Activated gamma-delta T cell treated with Interleukin-2 at 50 U/mL for 16 hours (primary cell): Measurements from ENCODE around the gene KIF22.
"Not testable (repeated sequence)": the region's sequence is repeated elsewhere in the genome, so short reads cannot be mapped to it uniquely, and the experiment has no call there.

ENCODE experiments used
- DNase-seq: peaks from one replicate; pipeline ENCODE4 v3.0.0-alpha.2; 2020

Gene KIF22

DNA sequence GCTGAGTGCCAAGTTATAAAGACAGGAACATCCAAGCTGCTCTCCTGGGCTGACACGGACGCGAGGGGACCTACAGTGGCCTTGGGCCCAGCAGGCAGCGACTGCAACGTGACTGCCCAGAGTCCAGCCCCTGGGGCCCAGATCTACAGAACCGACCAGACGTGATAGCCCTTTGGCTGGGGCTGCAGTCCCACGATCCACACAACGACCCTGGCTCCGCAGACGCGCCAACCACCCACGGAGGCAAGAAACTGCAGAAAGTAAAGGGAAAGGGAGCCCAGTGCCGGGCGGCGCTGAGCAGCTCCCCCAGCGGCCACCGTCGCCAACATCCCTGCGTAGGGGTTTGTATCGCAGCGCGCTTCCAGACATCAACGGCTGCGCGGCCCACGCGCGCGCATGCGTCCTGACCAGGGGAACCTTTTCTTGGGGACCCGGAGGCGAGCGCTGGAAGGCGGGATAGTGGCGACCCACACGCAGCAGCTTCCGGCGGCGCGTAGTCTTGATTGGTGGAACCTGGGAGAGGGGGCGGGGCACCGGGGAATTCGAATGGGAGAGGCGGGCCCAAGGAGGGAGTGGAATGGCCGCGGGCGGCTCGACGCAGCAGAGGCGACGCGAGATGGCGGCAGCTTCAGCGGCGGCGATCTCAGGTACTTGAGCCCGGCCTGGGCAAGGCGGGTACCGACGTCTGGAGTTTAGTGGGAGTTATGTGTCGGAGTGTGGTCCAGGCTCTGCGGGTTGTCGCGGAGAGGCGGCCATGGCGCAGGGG is at the start of gene KIF22:
TSS of gene KIF22 (plus strand) at position 569 of the 766 bp plus-strand sequence. CDS start at position 578, 9 bp downstream.
- peak; percentile 100 for DNase-seq

DNA sequence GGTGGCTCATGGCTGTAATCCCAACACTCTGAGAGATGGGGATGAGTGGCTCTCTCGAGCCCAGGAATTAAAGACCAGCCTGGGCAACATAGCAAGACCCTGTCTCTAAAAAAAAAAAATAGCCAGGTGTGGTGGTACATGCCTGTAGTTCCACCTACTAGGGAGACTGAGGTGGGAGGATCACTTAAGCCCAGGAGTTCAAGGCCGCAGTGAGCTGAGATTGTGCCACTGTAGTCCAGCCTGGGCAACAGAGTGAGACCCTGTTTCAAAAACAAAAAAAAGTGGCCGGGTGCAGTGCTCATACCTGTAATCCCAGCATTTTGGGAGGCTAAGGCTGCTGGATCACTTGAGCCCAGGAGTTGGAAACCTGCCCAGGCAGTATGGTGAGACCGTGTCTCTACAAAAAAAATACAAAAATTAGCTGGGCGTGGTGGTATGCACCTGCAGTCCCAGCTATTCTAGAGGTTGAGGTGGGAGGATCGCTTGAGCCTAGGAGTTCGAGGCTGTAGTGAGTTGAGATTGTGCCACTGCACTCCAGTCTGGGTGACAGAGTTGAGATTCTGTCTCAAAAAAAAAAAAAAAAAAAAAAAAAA is 47.8 kb upstream of the KIF22 start:
- DNase-seq, result no peak

DNA sequence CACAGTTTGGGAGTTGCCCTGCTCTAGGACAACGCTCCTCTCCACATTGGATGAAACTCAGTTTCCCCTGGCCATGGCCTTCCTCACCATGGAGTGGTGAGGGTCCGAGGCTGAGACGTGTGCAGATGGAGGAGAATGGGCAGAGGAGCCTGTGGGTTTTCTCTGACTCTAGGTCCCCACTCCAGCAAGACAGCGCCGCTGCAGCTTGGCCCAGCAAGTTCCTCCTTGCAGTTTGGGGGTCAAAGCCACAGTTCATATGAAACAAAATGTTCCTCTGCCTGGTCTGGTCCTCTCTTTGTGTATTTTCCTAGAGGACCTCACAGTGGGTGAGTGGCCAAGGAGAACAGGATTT is 47.1 kb upstream of the KIF22 start:
- no peak for DNase-seq

DNA sequence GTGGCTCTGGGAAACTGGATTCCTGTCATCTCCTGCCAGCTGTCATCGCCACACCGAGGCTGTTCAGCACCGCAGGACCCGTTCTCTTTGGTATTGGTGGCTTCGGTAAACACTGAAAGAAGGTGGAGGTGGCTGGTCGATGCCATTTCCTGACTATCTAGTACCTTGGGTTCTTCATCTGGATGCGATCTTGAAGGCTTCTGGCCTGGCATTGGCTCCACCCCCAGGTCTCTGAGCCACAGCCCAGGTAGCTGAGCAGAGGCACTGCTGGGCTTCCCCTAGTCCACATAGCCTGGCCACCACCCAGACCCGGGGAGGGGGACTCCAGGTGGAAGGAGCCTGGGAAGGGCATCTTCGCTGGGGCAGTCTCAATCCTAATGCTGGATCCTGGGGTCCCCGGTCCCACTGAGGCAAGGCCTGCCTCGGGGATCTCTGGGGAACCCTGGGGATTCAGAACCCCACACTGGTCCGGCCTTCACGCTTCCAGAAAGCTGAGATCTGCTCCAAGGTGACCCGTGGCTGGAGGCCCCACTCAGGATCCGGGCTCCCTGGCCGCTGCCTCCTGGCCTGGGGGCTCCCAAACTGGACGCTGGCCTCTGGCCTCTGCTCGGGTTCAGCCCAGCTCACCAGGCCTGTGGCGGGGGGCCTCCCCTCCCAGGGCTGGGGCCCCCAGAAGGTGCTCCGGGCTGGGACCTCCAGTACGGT is 46.6 kb upstream of the KIF22 start:
- DNase-seq, result peak; percentile 50

DNA sequence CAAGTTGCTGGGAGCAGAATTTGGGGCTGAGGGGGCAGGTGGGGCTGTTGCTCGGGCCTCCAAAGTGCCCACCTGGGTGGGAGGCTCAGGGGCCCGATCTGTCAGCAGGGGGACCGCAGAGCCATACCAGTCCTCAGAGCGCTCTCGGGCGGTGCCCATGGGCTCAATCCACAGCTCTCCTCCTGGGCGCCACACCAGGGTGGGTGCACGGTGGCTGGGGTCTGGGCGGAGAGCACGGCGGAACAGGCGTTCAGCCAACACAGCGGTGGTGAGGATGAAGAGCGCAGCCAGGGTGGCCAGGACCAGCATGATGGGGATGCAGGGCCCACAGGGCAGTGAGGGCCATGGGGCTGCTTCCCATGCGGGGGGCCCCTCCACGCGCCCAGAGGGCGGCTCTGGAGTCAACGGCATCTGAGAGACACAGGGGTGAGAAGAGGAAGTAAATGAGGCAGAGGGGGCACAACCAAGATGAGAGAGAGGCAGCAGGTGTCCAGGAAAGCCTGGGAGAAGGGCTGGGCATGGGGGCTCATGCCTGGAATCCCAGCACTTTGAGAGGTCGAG is 45.9 kb upstream of the KIF22 start:
- DNase-seq, result peak; percentile 23

DNA sequence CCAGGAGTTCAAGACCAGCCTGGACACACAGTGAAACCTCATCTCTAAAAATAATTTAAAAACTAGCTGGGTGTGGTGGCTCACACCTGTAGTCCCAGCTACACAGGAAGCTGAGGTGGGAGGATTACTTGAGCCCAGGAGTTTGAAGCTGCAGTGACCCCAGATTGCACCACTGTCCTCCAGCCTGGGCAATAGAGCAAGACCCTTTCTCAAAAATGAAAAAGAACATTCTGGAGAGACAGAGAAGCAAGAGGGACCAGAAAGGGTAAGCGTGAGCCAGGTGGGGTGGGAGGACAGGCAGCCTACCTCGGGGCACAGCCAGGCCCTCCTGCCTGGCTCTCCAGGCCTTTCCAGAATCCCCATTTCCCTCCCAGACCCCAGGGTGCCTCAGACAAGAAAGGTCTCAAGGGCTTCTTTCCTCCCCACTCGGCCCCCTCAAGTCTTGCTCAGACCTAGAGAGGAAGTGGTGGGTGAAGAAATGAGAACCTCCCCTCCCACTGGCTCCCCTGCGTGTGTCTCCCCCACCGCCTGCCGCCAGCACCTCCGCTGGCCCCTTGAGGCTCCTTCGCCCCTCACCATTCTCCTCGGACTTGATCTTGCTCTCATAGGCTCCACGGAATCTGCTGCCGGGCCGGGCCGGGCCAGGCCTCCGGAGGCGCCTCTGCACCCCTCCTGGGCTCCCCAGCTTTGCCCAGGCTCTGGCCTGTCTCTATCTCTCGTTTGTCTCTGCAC is 45.3 kb upstream of the KIF22 start:
- peak; percentile 66 for DNase-seq

DNA sequence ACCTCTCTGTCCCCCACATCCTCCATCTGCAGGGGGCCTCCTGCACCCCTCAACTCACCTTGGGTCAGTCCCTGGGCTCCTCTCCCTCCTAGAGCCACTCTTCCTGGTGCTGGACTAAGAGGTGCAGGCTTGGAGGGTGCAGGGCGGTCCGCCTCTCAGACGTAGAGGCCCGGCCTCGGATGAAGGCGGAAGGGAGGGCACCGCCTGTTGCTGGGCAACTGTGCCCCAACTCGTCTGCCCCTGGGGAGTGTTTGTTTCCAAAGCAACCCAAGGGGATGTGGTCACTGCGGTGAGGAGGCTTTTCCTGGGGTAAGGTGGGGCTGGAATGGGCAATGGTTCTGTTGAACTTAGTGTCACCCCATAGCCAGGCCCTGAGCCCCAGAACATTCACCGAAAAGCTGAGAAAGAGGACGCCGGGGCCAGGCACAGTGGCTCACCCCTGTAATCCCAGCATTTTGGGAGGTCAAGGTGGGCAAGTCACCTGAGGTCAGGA is 44.7 kb upstream of the KIF22 start, which contains the start of gene C16orf54:
TSS of gene C16orf54 (minus strand) at position 138 of the 493 bp plus-strand sequence. CDS start 1,039 bp downstream, outside the sequence.
- peak; percentile 96 for DNase-seq

DNA sequence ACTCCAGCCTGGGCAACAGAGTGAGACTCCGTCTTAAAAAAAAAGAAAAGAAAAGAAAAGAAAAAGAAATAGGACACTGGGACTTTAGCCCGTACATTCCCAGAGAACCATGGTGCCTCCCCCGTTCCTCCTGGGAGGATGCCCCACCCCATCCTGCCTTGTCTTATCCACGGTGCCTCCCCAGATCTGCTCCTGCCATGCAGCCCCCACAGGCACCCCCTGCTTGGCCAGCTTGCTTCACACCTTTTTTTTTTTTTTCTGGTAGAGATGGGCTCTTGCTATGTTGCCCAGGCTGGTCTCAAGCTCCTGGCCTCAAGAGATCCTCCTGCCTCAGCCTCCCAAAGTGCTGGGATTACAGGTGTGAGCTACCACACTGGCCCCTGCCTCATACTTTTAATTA is 44.0 kb upstream of the KIF22 start:
- not testable (repeated sequence) for DNase-seq

DNA sequence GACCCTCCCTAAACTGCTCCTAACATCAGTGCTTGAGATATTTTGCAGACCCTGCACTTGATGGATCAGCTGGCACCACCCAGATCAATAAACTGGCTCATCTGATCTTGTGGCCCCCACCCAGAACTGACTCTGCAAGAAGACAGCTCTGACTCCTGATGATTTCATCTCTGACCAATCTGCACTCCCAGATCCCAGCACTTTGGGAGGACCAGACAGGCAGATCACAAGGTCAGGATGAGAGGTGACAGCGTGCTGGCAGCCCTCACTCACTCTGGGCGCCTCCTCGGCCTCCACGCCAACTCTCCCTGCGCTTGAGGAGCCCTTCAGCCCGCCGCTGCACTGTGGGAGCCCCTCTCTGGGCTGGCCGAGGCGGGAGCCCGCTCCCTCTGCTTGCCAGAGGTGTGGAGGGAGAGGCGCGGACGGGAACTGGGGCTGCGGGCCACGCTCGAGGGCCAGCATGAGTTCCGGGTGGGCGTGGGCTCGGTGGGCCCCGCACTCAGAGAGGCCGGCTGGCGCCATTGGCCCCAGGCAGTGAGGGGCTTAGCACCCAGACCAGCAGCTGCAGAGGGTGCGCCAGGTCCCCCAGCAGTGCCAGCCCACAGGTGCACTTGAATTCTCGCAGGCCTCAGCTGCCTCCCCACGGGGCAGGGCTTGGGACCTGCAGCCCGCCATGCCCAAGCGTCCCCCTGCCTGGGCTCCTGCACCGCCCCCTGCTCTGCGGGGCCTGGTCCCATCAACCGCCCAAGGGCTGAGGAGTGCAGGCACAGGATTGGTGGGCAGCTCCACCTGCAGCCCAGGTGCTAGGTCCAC is 42.4 kb upstream of the KIF22 start:
- DNase-seq, result no peak

DNA sequence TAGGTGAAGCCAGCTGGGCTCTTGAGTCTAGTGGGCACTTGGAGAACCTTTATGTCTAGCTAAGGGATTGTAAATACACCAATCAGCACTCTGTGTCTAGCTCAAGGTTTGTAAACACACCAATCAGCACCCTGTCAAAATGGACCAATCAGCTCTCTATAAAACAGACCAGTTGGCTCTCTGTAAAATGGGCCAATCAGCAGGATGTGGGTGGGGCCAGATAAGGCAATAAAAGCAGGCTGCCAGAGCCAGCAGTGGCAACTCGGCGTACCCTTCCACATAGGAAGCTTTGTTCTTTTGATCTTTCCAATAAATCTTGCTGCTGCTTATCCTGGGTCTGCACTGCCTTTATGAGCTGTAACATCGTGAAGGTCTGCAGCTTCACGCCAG is 41.8 kb upstream of the KIF22 start:
- DNase-seq, result not testable (repeated sequence)

DNA sequence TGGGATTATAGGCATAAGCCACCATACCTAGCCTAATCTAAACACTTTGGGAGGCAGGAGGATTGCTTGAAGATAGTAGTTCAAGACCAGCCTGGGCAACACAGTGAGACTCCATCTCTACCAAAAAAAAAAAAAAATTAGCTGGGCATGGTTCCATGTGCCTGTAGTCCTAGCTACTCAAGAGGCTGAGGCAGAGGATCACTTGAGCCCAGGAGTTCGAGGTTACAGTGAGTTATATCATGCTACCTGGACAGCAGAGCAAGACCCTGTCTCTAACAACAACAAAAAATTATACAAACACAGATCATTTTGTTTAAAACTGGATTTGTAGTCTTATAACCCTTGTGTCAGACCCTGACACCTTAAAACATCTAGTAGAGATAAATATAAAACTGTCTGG is 37.0 kb upstream of the KIF22 start:
- no peak for DNase-seq

DNA sequence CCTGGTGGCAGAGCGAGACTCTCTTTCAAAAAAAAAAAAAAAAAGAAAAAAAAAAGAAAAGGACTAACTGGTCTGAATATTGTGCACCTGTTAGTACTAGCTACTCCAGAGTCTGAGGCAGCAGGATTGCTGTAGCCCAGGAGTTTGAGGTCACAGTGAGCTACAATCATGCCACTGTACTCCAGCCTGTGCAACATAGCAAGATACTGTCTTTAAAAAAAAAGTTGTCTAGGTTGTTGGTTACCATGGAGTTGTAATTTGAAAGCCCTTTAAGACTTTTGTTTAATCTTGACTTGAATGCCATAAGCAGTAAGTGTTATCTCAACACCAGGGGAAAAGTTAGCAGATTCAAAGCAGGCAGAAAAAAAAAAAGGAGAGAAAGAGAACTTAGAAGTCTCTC is 33.9 kb upstream of the KIF22 start:
- DNase-seq, result no peak

DNA sequence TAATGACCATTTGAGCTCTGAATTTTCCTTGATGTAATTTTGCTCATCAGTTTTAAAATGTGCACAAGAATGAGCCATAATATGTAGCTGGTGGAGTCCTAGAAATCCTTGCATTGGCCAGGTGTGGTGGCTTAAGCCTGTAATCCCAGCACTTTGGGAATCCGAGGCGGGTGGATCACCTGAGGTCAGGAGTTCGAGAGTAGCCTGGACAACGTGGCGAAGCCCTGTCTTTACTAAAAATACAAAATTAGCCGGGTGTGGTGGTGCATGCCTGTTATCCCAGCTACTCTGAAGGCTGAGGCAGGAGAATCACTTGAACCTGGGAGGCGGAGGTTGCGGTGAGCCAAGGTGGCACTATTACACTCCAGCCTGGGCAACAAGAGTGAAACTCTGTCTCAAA is 33.5 kb upstream of the KIF22 start:
- not testable (repeated sequence) for DNase-seq

DNA sequence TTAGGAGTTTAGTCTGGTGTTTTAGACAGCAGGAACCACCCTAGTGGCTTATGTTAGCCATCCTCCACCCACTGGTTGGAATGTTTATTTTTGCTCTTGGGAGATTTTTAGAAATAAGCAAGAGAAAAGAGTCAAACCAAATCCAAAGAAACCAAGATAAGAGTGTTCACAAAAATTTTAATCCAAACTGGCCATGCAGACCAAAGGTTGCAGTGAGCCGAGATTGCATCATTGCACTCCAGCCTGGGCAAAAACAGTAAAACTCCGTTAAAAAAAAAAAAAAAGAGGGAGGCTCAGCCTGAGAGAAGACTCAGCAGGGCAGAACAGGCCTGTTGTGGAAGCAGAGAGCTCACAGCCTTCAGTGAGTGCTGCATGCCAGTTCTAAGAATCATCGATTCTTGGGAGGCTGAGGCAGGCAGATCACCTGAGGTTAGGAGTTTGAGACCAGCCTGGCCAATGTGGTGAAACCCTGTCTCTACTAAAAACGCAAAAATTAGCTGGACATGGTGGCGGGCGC is 32.5 kb upstream of the KIF22 start:
- DNase-seq, result no peak

DNA sequence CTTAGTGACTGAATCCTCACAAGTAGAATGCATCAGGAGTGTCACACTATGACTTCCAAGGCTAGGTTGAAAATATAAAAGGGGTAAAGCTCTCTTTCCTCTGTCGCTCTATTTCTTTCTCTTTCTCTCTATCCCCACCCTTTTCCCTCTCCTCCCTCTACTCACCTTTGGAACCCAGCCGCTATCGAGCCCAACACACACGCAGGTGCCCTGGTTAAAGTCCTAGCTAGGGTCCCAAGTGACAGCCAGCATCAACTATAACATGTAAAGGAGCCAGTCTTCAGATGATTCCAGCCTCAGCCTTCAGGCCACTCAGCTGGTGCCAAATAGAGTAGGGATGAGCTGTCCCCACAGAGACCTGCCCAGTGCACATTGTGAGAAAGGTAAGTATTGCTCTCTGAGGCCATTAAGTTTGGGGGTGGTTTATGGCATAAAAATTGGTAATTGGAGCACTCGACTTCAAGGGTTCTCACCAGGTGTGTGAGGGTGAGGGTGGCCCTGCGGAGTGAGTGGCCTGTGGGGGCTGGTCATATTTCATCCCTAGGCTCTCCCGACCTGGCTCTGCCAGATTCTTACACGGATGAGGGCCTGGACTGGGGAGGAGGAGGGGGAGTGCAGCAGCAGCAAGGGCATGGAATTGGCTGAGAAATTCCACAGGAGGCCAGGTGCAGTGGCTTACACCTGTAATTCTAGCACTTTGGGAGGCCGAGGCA is 29.8 kb upstream of the KIF22 start:
- no peak for DNase-seq

DNA sequence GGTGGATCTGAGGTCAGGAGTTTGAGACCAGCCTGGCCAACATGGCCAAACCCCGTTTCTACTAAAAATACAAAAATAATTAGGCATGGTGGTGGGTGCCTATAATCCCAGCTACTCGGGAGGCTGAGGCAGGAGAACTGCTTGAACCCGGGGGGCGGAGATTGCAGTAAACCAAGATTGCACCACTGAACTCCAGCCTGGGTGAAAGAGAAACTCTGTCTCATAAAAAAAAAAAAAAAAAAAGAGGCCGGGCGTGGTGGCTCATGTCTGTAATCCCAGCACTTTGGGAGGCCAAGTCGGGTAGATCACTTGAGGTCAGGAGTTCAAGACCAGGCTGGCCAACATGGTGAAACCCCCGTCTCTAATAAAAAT is 29.3 kb upstream of the KIF22 start:
- DNase-seq, result not testable (repeated sequence)

DNA sequence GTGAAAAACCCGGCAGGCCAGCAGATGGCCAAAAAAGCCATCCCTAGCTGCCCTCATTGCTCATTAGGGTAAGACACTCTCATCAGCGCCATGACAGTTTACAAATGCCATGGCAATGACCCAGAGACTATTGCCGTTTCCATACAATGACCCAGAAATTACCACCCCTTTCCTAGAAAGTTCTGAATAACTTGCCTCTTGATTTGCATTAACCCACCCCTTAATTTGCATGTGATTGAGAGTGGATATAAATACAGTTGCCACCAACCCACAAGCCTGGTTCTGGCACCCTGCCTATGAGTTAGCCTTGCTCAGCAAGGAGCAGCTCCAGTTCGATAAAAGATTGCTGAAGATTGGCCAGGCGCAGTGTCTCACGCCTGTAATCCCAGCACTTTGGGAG is 28.7 kb upstream of the KIF22 start:
- no peak for DNase-seq

DNA sequence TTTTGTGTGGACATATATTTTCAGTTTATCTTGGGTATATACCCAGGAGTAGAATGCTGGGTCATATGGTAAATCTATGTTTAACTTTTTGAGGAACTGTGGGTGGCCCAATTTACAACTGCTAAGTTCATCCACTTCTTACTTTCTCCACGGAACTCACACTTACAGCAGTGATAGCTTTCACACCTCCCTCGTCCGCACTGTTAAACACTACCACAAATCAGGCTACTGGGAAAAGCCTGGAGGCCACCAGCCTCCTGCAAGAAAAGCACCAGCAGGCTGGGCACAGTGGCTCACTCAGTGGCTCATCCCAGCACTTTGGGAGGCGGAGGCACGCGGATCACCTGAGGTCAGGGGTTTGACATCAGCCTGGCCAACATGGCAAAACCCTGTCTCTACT is 27.2 kb upstream of the KIF22 start:
- no peak for DNase-seq

DNA sequence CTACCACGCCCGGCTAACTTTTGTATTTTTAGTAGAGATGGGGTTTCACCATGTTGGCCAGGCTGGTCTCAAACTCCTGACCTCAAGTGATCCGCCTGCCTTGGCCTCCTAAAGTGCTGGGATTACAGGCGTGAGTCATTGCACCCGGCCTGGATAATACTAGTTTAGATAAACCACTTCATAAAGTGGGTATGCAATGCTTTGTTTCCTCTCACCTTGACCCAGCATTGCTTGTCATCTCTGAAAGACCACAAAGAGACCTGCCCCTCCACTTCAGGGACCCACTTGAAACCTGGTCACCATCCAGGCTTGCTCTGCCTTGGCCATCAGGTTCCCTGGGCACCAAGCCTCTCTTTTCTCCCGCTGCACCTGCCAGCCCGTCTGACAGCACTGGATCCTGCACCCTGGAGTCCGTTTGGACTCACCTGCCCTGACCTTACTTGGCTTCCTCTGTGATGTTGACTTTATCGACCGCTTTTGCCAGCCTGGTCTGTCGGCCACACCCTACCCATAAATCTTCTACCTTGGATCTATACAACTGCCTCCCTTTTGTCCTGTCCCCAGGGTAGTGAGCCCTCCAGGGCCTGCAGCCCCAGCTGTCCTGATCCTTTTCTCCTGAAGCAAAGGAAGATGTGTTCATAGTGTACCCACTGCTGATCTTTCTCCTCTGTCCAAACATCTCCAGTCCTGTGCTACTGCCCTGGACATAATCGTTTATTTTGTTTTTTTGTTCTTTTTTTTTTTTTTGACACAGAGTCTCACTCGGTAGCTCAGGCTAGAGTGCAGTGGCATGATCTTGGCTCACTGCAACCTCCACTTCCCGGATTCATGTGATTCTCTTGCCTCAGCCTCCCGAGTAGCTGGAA is 25.2 kb upstream of the KIF22 start:
- DNase-seq, result no peak

DNA sequence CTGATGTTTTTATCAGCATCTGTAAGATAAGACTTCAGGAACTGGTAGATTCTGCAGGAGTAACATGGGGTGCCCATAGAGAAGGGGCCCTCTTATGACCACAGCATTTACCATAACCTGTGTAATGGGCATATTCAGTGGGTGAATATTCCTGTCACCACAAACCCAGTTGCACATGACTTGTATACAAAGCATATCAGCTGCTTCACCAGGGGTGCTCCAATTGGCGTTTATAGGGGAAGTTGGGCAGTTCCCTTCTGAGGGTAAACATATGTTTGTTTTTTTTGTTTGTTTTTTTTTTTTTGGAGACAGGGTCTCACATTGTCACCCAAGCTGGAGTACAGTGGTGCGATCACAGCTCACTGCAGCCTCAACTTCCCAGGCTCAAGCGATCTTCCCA is 24.0 kb upstream of the KIF22 start:
- DNase-seq, result no peak
